K562 (cell line): ENCODE data around the gene GFOD2. TPM values are rescaled to one million over a fixed set of nuclear protein-coding genes. Genes with fewer than 3 reads are reported as not detected.
A peak's percentile ranks its signal among the peaks of the same experiment; 100 is the strongest.

ENCODE experiments used
- ATAC-seq: fragments of 200-7000 bp; cut with Tn5 transposase; 3 replicates; pipeline ENCODE4 v1.9.1; 2020; ENCODE audit warnings: moderate library complexity
- BruUV-seq: library from RNA; stranded (reverse); fragments of 400-500 nt; replicated peaks from 2 replicates; lab custom pipeline; 2021; lab: Mats Ljungman, UMichigan
- CTCF ChIA-PET: fragments of 300-600 bp; formaldehyde crosslinking; extraction: SDS; loops from one replicate; lab custom pipeline; 2021; ENCODE audit warnings: low intra/inter-chr PET ratio; lab: Yijun Ruan, JAX
- POLR2A ChIA-PET: fragments of 300-600, 350-650 bp; sonication (Branson Sonifier 250); formaldehyde crosslinking; extraction: SDS; loops from one replicate; lab custom pipeline; 2021; ENCODE audit warnings: antibody characterized with exemption, inconsistent platforms; lab: Yijun Ruan, JAX
- DNase-seq, 4 experiments: peaks; one replicate each; pipeline versions ENCODE4 v3.0.0 to v3.0.0-alpha.2; 2011 to 2018; ENCODE audit warnings: low spot score in 3 of 4, mixed read lengths in 3 of 4; ENCODE audit errors: extremely low read depth in 1 of 4
- FAIRE-seq: peaks from 2 replicates; lab custom pipeline; 2011; peaks lifted over from hg19 to GRCh38; lab: Jason Lieb, UNC
- H2AFZ ChIP-seq: 2 replicates; pipeline ENCODE4 v1.6.0; 2011; ENCODE audit warnings: low read depth, low read length, control low read depth, inconsistent platforms
- H3K27ac ChIP-seq: fragments of 200-600 bp; 3 replicates; pipeline ENCODE4 v1.8.0; 2011; ENCODE audit warnings: low read depth, mild to moderate bottlenecking, control low read depth, inconsistent platforms, low read length, moderate library complexity, mixed read lengths; ENCODE audit errors: extremely low read depth
- H3K27me3 ChIP-seq, 2 experiments: fragments of 300-600 bp in 1 of 2; 2 replicates in 1 of 2; 3 replicates in 1 of 2; pipeline versions ENCODE4 v1.6.0 to v1.8.0; 2011; ENCODE audit warnings: inconsistent platforms in 2 of 2, low read length in 2 of 2, mild to moderate bottlenecking in 1 of 2, mixed read lengths in 1 of 2, moderate library complexity in 1 of 2; ENCODE audit not compliant: control insufficient read depth in 2 of 2, insufficient read depth in 2 of 2
- H3K36me3 ChIP-seq: fragments of 300-600 bp; 3 replicates; pipeline ENCODE4 v1.8.0; 2011; ENCODE audit warnings: mild to moderate bottlenecking, low read length, inconsistent platforms; ENCODE audit not compliant: control insufficient read depth, insufficient read depth
- H3K4me1 ChIP-seq, 2 experiments: fragments of 200-600 bp in 1 of 2; replicated peaks in 1 of 2; 2 replicates in 1 of 2; 3 replicates in 1 of 2; pipeline versions ENCODE4 v1.5.1 to v1.8.0; 2011; ENCODE audit warnings: inconsistent platforms in 2 of 2, low read length in 2 of 2, mild to moderate bottlenecking in 1 of 2, mixed read lengths in 1 of 2, moderate library complexity in 1 of 2; ENCODE audit not compliant: control insufficient read depth in 2 of 2, insufficient read depth in 2 of 2
- H3K4me2 ChIP-seq: 2 replicates; pipeline ENCODE4 v1.6.1; 2011; ENCODE audit warnings: low read length, control low read depth, inconsistent platforms, mixed read lengths; ENCODE audit not compliant: insufficient read depth
- H3K4me3 ChIP-seq: fragments of 200-600 bp; sonication (generic), shearing (Covaris generic); 2 replicates; pipeline ENCODE4 v1.5.1; 2016; ENCODE audit warnings: control low read depth, inconsistent platforms
- H3K79me2 ChIP-seq: fragments of 200-600 bp; 3 replicates; pipeline ENCODE4 v1.8.0; 2011; ENCODE audit warnings: low read length, inconsistent platforms; ENCODE audit not compliant: control insufficient read depth, insufficient read depth
- H3K9ac ChIP-seq, 2 experiments: 2 replicates each; pipeline versions ENCODE4 v1.6.0 to v1.6.1; 2011; ENCODE audit warnings: low read depth in 2 of 2, low read length in 2 of 2, control low read depth in 1 of 2, inconsistent platforms in 1 of 2, mild to moderate bottlenecking in 1 of 2, mixed read lengths in 1 of 2; ENCODE audit not compliant: insufficient read depth in 1 of 2
- H3K9me1 ChIP-seq: one replicate; pipeline ENCODE4 v1.6.0; 2011; ENCODE audit warnings: inconsistent platforms, mild to moderate bottlenecking, low read length, moderate library complexity; ENCODE audit not compliant: control insufficient read depth, insufficient read depth
- H3K9me3 ChIP-seq: replicated peaks from 2 replicates; pipeline ENCODE4 v1.5.1; 2011; ENCODE audit warnings: low read depth, low read length, inconsistent platforms; ENCODE audit not compliant: control insufficient read depth, insufficient read depth
- H4K20me1 ChIP-seq: replicated peaks from 2 replicates; pipeline ENCODE4 v1.6.1; 2011; ENCODE audit warnings: low read length, inconsistent platforms, mixed read lengths; ENCODE audit not compliant: control insufficient read depth, insufficient read depth
- CBX3 ChIP-seq, 2 experiments: IDR thresholded peaks; 1 replicate in 1 of 2; 2 replicates in 1 of 2; pipeline ENCODE4 v1.6.1; 2012; ENCODE audit warnings: inconsistent platforms in 2 of 2, low read length in 2 of 2, borderline replicate concordance in 1 of 2, control low read depth in 1 of 2
- TRIM28 ChIP-seq: fragments of 450-650 bp; IDR thresholded peaks from 2 replicates; pipeline ENCODE4 v1.6.1; 2017
- ZNF263 ChIP-seq: sonication (generic); formaldehyde crosslinking; IDR thresholded peaks from 2 replicates; pipeline ENCODE4 v1.8.0; 2022; ENCODE audit warnings: mild to moderate bottlenecking, missing genetic modification reagents, borderline replicate concordance
- ZNF324 ChIP-seq: fragments of 250-450 bp; sonication (Bioruptor Pico); IDR thresholded peaks from 2 replicates; pipeline ENCODE4 v1.4.0; 2020; ENCODE audit warnings: mild to moderate bottlenecking
- ZNF445 ChIP-seq: fragments of 250-450 bp; sonication (Bioruptor Pico); IDR thresholded peaks from 2 replicates; pipeline ENCODE4 v1.4.0; 2020; ENCODE audit warnings: low read depth, mild to moderate bottlenecking, moderate library complexity
- WGBS: fragments of 100-300 bp; shearing (Covaris generic); methylation state at CpG from one replicate; pipeline ENCODE4 v1.1.6; 2016; ENCODE audit warnings: low coverage, mixed read lengths; ENCODE audit not compliant: insufficient coverage; ENCODE audit errors: missing lambda C conversion rate; 5-methylcytosine and 5-hydroxymethylcytosine counted together
- in situ Hi-C: fragments of 300-500 bp; cut with MboI; formaldehyde crosslinking; loops from 4 replicates; pipeline ENCODE4 v1.15.0; 2018; ENCODE audit warnings: inconsistent platforms, mixed read lengths
- intact Hi-C: fragments of 100-400 bp; cut with micrococcal nuclease; formaldehyde crosslinking; loops from 2 replicates; pipeline ENCODE4 v1.14.2; 2022
- polyA plus RNA-seq, 8 experiments: library from polyadenylated mRNA; depleted of rRNA in 4 of 8; stranded (reverse) in 5 of 8; unstranded in 3 of 8; fragments of >200 nt; fragmentation: Nextera tagmentation in 2 of 8; fragmentation: Illumina TruSeq in 1 of 8; extraction: Ambion mirVana in 2 of 8; extraction: Trizol in 1 of 8; gene quantifications; 2 replicates each; pipeline versions ENCODE4 v1.2.1 to v1.2.3, GENCODE V29; 2011 to 2014; ENCODE audit warnings: inconsistent platforms in 1 of 8, missing spikeins in 1 of 8
- total RNA-seq, 7 experiments: library from RNA; depleted of rRNA in 6 of 7; stranded (reverse); fragments of >200 nt in 6 of 7; fragmentation: Illumina TruSeq in 2 of 7; extraction: Trizol in 2 of 7; gene quantifications; 2 replicates each; pipeline versions ENCODE4 v1.2.1 to v1.2.3, GENCODE V29; 2011 to 2021; ENCODE audit warnings: low replicate concordance in 1 of 7
- TF ChIP-seq, protein P1 (sequence below): fragments of 450-650 bp; IDR thresholded peaks from 2 replicates; pipeline ENCODE4 v1.6.1; 2018; ENCODE audit warnings: mild to moderate bottlenecking, low read depth; ENCODE audit not compliant: partially characterized antibody

GFOD2 gene
- total and polyA plus RNA-seq, 9 of the 15 experiments (the other 6 are each of a cell fraction or from before 2014, with no cell fraction given): 1.9 to 15.8 (median 11.1) TPM

DNA sequence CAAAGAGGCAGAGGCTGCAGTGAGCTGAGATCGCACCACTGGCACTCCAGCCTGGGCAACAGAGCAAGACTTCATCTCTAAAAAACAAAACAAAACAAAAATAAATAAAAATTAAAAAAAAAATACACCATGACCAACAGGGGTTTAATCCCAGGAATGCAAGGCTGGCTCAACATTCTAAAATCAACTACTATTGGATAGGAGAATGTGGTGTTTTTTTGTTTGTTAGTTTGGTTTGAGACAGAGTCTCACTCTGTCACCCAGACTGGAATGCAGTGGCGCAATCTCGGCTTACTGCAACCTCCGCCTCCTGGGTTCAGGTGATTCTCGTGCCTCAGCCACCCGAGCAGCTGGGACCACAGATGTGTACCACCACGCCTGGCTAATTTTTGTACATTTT lies 19.9 kb downstream of the GFOD2 start:
- no peak for ATAC-seq
- ChIA-PET CTCF (no interaction called here), POLR2A (no interaction called here)
- H3K27ac ChIP-seq: no peak overlapping the region
- FAIRE-seq: no peak
- no TSS peak for BruUV-seq
- intact Hi-C loops: no loop called here
- H3K27me3 ChIP-seq: no peaks in the 10 kb centered on the region
- H3K9ac ChIP-seq: no peak overlapping the region
- H3K9me1 ChIP-seq: no peaks in the 10 kb centered on the region
- DNase-seq: no peak
- no peak overlapping the region for H3K4me3 ChIP-seq
- H4K20me1 ChIP-seq: no peaks in the 10 kb centered on the region
- WGBS: 91% methylated on average over 7 of the region's 7 CpGs
- H3K79me2 ChIP-seq: no peaks in the 10 kb centered on the region
- TF ChIP-seq CBX3 (IDR thresholded peaks at IDR 0.05; ENCODE audit: borderline replicate concordance in 1 of 2, low read length in 2 of 2) (peak in 1 of 2 experiments; percentile 72; a peak in 1 of 3 replicates), ZNF324 (CRISPR knock-in tag) (peak; percentile 88), ZNF263 (no peak), TRIM28 (peak; percentile 55; the same call in 1 of the 2 replicates), ZNF445 (CRISPR knock-in tag) (0 out of 2 replicates have a peak, but pooled peaks have one; percentile 49)
- TF ChIP-seq, protein P1, sequence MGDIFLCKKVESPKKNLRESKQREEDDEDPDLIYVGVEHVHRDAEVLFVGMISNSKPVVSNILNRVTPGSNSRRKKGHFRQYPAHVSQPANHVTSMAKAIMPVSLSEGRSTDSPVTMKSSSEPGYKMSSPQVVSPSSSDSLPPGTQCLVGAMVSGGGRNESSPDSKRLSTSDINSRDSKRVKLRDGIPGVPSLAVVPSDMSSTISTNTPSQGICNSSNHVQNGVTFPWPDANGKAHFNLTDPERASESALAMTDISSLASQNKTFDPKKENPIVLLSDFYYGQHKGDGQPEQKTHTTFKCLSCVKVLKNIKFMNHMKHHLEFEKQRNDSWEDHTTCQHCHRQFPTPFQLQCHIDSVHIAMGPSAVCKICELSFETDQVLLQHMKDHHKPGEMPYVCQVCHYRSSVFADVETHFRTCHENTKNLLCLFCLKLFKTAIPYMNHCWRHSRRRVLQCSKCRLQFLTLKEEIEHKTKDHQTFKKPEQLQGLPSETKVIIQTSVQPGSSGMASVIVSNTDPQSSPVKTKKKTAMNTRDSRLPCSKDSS: peak; percentile 67
- H2AFZ ChIP-seq: no peak overlapping the region
- H3K36me3 ChIP-seq: peaks cover 8% of the 10 kb centered on the region; the same call in 1 of the 3 replicates
- H3K9me3 ChIP-seq: peaks cover 3% of the 10 kb centered on the region
- in situ Hi-C loops: no loop called here
- H3K4me2 ChIP-seq: no peak overlapping the region
- H3K4me1 ChIP-seq: no peaks in the 10 kb centered on the region
